ENCODE data around the gene AFAP1.

GRCh38 chr4:7774301-7775294 lies 165.1 kb downstream of the AFAP1 start:
- TF ChIP-seq CTCF (IDR thresholded peaks at IDR 0.05) (no peak), EZH2 (IDR thresholded peaks at IDR 0.05; ENCODE audit: borderline replicate concordance, insufficient read depth, low read depth, low read length, poor library complexity, severe bottlenecking) (no peak)

Data from B cell (primary cell).